ENCODE measurements around the gene OXTR.

Gene OXTR

DNA sequence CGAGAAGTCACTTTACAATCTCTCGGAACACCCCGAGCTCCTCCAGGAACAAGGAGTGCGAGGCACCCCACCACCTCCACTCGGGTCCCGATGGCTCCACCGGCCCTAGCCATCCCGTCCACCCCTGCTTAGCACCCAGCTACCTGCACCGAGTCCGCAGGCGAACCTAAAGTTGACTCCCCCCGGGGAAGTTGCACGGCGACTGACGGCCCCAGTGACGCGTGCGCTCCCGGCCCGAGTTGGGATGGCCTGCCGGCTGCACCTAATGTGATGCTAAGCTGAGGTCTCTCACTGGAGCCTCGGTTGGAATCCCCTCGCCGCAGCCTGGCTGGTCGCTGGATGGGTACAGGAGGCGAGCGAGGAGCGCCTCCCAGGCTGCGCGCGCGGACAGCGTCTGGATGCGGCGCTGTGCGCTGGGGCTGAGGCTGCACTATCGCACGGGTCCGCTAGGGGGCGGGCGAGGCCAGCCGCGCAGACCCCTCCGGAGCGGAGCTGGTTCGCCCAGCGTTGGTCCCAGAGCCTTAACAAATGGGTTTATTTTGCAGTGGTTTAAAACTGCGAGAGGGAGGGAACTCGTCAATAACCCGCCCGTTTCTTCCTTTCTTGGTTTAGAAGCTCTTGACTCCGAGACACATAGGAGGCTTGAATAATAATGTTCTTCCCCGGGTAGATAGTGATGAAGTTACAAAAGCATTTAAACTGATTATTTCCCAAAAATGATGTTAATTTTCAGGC lies at the start of gene OXTR:
TSS of gene OXTR (minus strand) at position 526 of the 735 bp plus-strand sequence. CDS start 1,426 bp downstream, outside the sequence.
- peak; percentile 73 for DNase-seq

DNA sequence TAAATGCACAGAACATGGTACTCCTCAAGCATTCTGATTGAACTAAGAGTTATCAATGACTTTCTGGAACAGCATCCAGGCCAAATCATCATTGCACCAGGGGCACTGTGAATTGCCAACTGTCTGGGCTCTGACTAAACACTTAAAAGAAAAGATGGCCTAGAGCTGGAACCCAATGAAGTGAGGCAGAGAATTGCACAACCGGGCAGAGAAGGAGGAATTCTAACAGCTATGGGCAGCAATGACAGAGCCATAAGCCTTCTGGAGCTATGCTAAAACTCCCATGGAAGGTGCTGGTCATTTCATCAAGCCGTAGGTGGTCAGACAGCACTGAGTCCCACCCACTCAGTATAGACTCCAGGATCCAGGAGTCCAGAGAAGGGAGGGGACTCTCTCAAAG lies 48.1 kb upstream of the OXTR start:
- DNase-seq: no peak

DNA sequence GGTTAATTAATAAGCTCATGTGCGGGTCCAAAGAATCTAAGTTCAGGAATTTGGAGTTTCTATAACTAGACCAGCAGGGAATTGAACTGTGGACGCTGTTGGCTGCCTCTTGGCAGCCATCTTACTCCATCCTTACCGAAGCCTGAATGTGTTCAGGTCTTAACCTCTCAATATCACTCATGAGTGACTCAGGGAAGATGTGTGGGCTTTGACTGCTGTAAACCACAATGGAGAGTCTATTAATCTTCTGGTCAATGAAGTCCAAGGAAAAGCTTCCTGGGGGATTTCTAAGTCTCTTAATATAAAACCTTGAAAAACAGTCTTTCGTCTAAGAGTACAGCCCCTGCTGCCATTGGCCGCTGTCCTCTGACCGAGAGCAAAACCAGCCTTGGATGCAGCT lies 46.7 kb upstream of the OXTR start:
- DNase-seq: no peak

DNA sequence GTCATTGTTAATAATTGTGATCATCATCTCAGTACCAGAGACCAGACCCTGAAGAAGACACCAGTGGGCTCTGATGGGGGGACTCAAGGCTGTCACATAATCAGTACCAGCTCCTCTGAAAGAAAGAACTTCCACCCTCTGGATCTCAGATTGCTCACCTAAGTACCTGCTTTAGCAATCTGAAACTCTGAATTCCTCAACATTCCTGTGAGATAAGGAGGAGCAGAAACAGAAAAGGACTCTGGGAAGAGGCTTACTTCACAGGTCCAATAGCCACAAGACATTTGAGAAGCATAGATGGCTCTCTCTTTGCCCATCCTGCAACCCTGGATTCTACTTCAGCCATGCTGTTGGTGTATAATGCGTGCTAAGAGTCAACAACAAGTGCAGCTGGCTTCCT lies 44.0 kb upstream of the OXTR start:
- DNase-seq: no peak

DNA sequence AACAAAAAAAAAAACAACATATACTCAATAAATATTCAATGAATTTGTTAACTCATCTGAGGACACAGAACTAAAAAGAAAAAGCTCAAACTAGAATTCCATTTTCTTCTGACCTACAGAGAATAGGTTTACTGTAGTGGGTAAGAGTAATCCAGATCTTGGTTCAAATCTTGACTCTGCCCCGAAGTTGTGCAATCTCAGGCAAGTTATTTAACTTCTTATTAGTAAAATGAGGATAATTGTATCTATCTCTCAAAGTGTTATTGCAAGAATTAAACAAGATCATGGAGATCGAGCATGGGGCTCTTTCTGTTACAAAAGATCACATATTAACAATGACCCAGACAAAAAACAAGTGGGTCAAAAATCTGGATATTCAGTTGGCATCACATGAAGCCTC lies 41.1 kb upstream of the OXTR start:
- DNase-seq: no peak

DNA sequence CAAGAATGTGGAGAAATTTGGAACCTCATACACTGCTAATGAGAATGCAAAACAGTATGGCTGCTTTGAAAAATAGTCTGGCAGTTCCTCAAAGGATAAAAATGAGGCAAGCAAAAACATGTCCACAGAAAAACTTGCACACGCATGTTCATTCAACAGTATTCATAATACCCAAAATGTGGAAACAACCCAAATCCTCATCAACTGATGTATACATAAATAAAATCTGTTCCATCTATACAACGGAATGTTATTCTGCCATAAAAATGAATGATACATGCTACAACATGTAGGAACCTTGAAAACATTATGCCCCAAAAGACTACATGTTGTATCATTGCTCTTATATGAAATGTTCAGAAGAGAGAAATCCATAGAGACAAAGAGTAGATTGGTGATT lies 36.4 kb upstream of the OXTR start:
- DNase-seq: no peak

DNA sequence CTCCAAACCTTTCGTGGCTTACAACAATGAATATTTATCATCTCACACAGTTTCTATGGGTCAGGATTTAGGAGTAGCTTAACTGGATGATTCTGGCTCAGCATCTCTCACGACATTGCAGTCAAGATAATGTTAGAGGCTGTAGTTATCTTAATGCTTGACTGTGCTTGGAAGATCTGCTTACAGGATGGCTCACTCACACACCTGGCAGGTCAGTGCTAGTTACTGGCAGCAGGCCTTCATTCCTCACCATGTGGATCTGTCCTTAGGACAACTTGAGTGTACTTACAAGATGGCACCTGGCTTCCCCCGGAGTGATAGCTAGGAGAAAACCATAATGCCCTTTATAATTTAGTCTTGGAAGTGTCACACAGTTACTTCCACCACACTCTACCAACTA lies 32.8 kb upstream of the OXTR start:
- DNase-seq: no peak

DNA sequence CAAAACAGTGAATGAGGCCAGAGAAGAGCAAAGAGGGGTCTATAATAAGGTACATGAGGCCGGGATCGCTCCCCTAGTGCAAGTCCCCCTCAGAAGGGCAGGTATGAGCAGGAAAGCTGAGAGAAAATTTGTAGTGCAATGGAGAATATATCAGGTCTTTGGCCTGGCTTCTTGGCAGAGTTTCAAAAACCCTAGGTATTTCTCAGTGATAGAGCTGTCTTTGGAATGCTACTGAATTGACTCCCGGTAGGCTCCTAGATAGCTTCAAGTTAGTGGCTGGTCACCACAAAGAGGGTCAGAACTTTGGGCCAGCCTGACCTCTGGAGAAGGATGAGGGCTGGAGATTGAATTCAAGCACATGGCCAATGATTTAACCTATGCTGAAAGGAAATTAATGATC lies 30.6 kb upstream of the OXTR start:
- DNase-seq: no peak

DNA sequence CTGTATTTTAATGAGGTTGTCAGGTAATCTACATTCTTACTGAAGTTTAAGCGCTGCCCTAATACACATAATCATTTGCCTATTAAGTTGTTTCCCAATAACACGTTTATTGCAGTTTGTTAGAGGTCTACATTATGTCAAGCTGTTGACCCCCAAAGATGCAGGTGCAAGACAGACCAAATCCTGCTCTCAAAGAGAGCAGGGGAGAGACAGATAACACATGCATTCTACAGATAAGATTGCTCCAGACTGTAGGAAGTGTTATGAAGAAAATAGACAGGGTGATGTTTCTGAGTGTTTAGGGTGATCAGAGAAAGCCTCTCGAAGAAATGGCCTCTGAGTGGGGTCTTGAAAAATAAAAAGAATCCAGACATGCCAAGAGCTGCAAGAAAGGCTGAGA lies 24.8 kb upstream of the OXTR start:
- DNase-seq: no peak

DNA sequence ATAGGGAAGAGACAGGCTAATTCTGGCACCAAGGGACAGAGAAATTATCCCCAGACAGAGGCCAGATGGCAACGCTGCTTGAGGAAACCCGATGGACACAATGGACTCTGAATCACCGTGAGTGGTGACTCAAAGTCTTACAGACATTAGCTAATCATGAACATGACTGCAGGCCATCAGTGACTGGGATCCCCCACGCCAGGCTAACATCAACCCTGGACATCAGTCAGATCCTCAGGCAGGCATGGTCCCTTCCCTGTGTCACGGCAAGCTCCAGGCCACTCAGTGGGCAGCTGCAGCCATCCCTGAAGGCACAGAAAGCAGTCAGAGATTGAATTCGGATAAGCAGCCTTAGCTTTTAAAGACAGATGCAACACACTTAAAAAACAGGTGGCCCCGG lies 23.8 kb upstream of the OXTR start:
- DNase-seq: no peak

DNA sequence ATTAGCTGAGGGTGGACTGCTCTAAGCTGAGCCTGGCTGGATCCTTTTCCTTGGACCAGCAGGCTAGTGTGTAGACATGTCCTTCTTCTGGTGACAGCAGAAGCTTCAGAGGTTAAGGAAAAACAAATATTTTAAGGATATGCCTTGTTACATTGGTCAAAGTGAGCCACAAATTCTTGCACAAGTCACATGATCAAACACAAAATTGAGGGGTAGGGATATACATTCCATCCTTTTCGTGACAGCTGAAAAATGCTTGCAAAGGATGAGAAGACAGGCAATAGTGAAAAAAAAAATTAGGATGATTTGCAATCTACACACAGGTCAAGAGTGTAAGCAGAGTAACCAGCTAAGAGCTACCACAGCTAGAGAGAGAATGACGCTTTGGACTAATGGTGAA lies 21.1 kb upstream of the OXTR start:
- DNase-seq: no peak

DNA sequence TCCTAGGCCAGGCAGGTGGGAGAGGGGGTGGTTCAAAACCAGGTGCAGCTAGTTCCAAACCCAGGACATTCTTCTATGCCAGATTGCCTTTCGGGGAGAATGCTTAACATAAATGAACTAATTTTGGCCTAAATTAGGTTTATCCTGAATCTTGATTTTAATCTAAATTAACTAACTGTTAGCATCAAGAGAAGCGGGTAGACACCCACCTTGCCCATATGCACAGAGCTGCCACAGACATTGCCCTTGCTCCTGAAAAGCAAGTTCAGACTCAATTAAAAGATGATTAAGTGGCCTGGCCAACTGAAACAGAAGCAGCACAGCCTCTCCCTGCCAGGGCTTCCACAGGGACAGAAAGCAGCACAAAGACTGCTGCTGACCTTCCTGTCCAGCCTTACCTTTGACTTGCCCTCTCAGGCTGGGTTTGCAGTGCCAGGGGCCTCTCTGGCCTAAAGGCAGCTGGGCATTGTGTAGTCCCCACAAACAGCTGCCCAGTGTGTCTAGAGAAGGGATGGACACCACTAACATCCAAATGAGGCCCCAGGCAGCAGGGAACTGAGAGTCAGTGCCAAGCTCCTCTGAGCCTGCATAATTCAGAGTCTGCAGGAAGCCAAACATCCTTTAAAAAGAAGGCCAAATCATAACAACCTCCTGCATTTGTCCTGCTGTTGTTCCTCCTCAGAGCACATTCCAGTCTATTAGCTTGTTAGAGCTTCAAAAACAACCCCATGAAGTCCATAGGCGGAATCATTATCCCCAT lies 15.4 kb upstream of the OXTR start:
- no peak for DNase-seq

DNA sequence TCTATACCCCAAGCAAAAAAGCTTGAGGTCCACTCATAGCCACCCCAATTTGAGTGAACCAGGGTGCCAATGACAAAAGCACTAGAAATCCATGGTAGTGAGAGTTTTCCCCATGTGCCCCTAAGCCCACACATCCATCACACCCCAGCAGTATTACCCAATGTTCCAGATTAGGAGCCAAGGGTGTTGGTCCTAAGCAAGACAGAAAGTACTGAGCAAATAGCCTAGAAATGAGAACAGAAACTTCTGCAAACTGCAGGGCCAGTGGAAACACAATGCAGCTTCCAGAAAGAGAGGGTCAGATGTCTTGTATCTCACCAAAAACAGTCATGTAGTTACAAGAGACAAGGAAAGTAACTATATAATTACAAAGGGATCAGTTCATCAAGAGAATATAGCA lies 10.9 kb upstream of the OXTR start:
- no peak for DNase-seq

DNA sequence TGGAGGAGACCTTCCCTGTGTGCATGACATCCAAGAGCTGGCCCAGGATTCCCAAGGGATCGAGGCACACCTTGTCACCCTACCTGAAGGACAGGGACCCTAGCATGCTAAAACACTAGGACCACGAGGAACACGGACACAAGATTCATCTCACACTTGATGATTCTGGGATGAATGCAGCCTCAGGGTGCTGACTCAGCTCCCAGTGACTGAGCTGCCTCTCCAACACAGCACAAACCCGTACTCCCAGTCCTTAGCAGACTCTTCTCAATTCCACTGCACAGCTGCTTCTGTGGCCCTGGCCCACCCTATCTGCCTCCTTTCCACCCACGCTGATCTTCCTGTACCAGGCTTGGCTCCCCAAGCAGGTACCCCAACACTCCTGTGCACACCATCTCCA lies 9.1 kb upstream of the OXTR start:
- DNase-seq: no peak

DNA sequence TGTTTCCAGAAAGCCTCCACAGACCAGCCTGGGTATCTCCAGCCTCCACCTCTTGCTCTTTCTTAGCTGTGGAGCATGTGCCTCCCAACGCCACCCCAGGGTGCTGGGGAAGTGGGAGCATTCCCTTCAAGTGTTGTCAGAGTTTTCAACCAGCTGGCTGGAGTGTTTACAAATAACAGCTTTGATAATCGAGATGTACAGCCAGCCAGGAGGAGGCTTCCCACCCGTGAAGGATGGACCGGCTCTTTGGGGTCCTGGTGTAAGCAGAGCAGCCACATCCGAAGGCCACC lies 8.5 kb upstream of the OXTR start:
- no peak for DNase-seq

DNA sequence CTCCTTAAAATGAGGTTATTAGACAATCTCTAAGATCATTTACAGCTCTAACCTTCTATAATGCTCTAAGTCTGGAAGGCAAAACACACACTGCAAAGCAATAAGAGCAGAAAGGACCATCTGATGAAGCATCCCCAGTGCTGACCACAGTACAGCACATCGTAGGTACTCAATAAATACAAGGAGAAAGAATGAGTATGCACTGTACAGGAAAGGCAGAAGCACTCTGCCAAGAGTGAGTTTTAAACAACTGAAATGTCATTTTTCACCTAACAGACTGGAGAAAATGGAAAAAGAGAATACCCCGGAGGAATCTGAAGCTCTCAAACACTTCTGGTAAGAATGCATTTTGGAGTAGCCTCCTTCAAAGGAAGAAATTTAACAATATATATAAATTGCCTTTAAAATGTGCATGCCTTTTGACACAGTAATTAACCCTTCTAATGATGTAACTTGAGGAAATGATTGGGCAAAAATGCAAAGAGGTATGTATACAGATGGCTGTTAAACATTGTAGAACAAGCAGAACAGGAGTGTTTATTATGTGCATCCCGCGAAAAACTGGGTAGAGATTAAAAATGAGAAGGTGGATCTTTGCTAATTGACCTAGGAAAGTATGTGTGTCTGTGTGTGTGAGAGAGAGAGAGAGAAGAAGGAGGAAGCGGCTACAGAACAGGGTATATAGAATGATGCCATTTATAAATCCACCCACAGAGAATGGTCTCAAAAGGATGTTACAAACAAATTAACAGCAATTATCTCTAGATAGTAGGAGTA lies 8.0 kb upstream of the OXTR start:
- no peak for DNase-seq

DNA sequence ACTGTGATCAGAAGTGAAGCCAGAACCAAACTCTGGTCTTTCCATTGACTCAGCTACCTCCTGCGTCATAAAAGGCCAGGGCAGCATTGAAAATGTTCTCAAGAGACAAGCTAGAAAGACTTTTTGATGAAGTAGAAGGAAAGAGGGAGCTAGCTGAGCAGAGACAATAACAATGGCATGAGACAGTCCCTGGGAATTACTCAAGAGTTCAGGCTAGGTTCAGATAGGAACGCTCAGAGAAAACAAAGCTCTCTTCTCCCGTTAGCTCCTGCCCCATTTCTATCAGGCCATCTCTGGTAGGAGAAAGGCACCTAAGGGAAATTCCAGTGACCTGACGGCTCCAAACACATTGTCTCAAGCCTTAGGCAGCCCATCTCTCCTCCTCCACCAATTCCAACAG lies 7.0 kb upstream of the OXTR start:
- DNase-seq: no peak

DNA sequence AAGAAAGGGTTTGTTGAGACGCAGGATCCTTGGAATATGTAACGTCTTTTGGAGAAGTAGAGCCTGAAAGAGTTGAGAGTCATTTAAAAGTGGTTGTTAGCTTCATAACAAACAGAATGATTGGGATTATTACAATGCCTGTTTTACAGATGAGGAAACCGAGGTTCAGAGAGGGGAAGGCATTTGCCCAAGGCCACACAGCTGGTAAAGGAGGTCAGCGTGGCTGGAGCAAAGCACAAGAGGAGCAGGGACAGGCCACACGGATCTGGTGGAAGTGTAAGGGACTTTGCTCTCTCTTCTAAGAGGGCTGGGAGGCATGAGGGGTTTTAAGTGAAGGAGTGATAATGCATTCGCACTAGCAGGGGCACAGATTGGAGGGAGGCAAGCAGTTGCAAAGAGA lies 6.2 kb upstream of the OXTR start:
- DNase-seq: no peak

DNA sequence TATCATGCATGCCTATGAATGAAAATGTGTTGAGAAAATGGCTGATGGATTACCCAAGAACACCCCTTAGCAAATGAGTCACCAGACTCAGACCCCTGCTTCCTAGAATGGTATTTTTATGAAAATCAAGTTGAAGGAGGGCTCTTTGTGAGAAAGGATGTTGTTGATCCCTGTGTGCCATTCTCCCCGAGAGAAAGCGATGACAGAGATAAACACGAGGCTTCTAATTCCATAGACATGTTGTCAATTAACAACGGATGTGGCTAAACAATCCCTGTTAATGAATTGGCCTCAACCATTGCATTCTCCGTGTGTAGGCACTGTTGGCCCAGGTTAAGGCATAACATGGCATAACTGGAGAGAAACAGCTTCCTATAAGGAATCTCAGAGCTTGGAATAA lies 5.8 kb upstream of the OXTR start:
- no peak for DNase-seq

DNA sequence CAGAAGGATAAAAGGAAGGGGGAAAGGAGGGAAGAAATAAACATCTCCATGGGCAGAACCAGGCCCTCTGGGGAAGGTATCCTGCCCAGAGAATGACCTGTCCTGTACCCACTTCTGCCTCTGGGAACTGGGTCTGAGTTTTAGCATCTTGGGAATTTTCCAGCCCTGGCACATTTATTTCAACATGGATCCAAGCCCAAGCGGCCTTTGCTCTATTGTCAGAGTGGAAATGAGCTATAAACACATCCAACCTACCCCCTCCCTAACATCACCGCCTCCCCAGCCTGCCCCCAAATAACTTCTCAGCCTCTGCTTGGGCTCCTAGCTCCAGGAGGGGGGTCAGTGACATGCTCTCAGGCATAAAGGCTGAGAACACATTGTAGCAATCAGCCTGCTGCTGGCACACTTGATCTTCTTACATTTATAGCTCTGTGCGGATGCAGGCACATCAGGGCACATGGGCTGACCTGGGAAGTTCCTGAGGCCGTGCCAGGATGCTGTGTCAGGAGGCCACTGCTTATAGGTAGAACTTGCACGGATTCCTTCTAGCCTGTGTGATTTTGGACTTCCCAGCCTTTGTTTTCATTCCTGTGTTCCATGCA lies 4.6 kb upstream of the OXTR start:
- no peak for DNase-seq

DNA sequence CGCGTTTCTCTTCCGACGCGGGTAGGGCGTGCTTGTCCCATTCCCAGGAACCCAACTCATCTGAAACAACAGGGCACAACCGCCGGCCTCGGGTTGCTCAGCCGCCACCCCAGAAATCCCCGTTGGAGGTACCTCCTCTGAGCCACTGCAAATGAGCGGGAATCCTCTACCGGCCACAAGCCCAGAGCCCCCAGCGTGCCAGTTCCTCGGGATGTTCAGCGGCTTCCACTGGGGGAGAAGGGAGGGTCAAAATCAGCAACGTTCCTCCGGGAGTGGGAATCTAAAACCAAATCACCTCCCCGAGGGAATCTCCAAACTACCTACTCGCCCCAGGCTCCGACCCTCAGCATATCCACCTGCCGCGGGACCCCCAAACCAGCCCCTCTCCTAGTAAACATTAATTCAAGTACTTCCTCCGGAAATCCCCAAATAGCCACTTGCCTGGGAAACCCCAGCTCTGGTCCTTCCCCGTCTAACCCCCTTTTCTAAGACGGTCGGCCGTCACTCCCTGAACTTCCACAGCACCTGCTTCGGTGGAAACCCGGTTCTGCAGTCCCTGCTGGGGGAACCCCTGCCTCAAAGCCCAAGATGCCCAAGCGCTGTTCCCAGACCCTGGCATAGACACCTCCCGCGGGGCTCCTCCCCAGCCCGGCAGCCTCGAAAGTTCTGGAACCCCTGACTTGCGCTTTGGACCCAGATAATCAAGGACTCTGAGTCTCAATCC lies 887 bp downstream of the OXTR start:
- no peak for DNase-seq

DNA sequence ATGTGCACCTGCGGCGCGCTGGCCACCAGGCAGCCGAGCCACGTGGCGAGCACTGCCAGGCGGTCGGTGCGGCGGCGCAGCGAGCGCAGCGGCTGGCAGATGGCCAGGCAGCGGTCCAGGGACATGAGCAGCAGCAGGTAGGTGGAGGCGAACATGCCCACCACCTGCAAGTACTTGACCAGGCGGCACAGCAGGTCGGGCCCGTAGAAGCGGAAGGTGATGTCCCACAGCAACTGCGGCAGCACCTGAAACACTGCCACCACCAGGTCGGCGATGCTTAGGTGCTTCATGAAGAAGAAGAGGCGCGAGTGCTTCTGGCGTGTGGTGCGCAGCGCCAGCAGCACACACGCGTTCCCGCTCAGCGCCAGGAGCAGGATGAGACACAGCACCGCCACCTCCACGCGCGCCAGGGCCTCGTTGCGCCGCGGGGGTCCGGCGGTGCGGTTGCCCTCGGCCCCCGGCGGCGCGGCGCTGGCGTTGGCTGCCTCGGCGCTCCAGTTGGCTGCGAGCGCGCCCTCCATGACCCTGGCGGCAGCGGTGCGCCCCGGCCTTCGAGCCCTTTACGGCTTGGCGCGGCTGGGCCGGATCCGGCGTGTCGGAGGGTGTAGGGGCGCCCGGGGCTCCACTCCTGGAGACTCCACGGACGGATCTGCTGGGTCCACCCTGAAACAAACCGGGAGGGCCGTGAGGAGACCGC lies 1.6 kb downstream of the OXTR start:
- DNase-seq: no peak

Data from NCI-H82 (cell line).